ENCODE measurements around the gene RAB7B.
"Not testable (repeated sequence)": the region's sequence is repeated elsewhere in the genome, so short reads cannot be mapped to it uniquely, and the experiment has no call there.

The RAB7B gene

DNA sequence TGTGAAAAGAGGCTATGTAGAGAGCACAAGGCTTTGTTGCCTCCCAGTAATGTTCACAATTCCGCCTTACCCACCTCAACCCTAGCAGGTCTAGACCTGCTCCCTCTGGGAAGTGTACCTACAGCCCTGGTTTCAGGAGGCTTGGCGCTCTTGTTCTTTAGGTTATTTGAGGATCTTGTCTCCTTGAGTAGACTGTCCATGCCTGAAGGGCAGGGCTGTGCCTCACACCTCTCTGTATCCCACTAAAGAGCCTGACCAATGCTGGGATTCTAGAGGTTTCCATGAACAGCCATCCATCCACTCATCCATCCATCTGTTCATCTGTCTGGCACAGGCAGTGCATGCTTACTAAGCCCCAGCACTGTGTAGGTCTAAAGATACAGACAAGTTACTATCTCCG is 1.0 kb downstream of the RAB7B start:
- Histone ChIP-seq H3K79me2 (ENCODE audit: low read length) (peaks cover 8% of the 10 kb centered on the region; the same call in 1 of the 2 replicates), H3K4me2 (ENCODE audit: low read length) (peak overlapping the region; percentile 84), H3K4me1 (ENCODE audit: low read length) (peaks cover 42% of the 10 kb centered on the region), H3K27me3 (ENCODE audit: low read depth, low read length) (no peaks in the 10 kb centered on the region), H3K9ac (ENCODE audit: low read length) (peak overlapping the region; percentile 47; the same call in 1 of the 2 replicates), H3K9me3 (ENCODE audit: insufficient read depth, low read length) (no peaks in the 10 kb centered on the region), H3K36me3 (replicated peaks; ENCODE audit: low read depth, low read length) (no peaks in the 10 kb centered on the region), H3K27ac (ENCODE audit: low read length) (peak overlapping the region; percentile 54; the same call in 1 of the 2 replicates), H3K4me3 (ENCODE audit: low read length) (peak overlapping the region; percentile 49; the same call in 1 of the 2 replicates), H4K20me1 (ENCODE audit: insufficient read depth, low read length) (no peaks in the 10 kb centered on the region), H2AFZ (ENCODE audit: low read depth, low read length) (no peak overlapping the region)
- TF ChIP-seq EZH2phosphoT487 (IDR thresholded peaks at IDR 0.05; ENCODE audit: low read depth) (no peak), CTCF (IDR thresholded peaks at IDR 0.05; ENCODE audit: low read depth, low read length) (no peak)

GRCh38 chr1:206001476-206001888 is 1.7 kb downstream of the RAB7B start:
- peaks cover 2% of the 10 kb centered on the region; the same call in 1 of the 2 replicates for H3K9me3 ChIP-seq (ENCODE audit: insufficient read depth, low read length)
- H2AFZ ChIP-seq (ENCODE audit: low read depth, low read length), result no peak overlapping the region
- peaks cover 44% of the 10 kb centered on the region for H3K4me1 ChIP-seq (ENCODE audit: low read length)
- peak overlapping the region; percentile 84 for H3K4me2 ChIP-seq (ENCODE audit: low read length)
- no peaks in the 10 kb centered on the region for H3K36me3 ChIP-seq (replicated peaks; ENCODE audit: low read depth, low read length)
- H3K4me3 ChIP-seq (ENCODE audit: low read length), result peak overlapping the region; percentile 49
- no peaks in the 10 kb centered on the region for H3K27me3 ChIP-seq (ENCODE audit: low read depth, low read length)
- H4K20me1 ChIP-seq (ENCODE audit: insufficient read depth, low read length), result no peaks in the 10 kb centered on the region
- H3K27ac ChIP-seq (ENCODE audit: low read length), result peak overlapping the region; percentile 54
- TF ChIP-seq EZH2phosphoT487 (IDR thresholded peaks at IDR 0.05; ENCODE audit: low read depth) (no peak), CTCF (IDR thresholded peaks at IDR 0.05; ENCODE audit: low read depth, low read length) (peak; percentile 29)
- peak overlapping the region; percentile 47 for H3K9ac ChIP-seq (ENCODE audit: low read length)
- peaks cover 8% of the 10 kb centered on the region; the same call in 1 of the 2 replicates for H3K79me2 ChIP-seq (ENCODE audit: low read length)

DNA sequence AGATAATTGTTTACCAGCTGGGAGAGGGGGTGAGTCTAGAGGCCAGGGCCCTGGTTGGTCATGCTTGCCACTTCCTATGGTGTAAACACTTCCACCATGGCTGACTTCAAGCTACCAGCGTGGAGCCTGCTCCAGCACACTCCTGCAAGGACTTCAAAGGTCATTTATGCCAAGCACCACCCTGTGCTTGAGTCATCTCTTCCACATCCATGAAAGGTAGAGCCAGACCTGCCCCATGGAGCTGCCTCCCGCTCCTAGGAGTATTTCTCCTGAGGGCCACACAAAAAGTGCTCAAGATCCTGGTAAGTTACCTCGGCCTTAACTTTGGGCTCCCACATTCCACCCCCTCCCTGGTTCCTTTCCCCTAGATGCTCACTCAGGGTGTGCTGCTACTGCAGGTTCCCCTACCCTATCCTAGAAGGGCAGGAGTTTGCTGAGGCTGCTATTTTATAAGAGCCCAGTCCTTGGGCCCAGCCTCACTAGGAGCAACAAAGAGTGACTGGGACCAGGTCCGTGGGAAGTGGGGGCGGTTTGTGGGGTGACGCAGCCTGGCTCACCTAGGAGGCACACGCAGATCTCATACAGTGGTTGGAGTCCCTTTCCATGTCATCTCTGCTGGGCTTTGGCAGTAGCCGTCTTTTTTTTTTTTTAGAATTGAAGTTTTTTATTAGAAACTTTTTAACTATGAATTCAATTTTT is 2.4 kb downstream of the RAB7B start:
- Histone ChIP-seq H3K9me3 (ENCODE audit: insufficient read depth, low read length) (peaks cover 5% of the 10 kb centered on the region; the same call in 1 of the 2 replicates), H3K4me1 (ENCODE audit: low read length) (peaks cover 45% of the 10 kb centered on the region), H3K27ac (ENCODE audit: low read length) (no peak overlapping the region), H3K4me3 (ENCODE audit: low read length) (no peak overlapping the region), H4K20me1 (ENCODE audit: insufficient read depth, low read length) (no peaks in the 10 kb centered on the region), H2AFZ (ENCODE audit: low read depth, low read length) (no peak overlapping the region), H3K4me2 (ENCODE audit: low read length) (peak overlapping the region; percentile 84), H3K79me2 (ENCODE audit: low read length) (peaks cover 8% of the 10 kb centered on the region; the same call in 1 of the 2 replicates), H3K9ac (ENCODE audit: low read length) (0 out of 2 replicates have a peak overlapping the region, but pooled peaks have one; percentile 47), H3K36me3 (replicated peaks; ENCODE audit: low read depth, low read length) (no peaks in the 10 kb centered on the region), H3K27me3 (ENCODE audit: low read depth, low read length) (no peaks in the 10 kb centered on the region)
- no peak for TF ChIP-seq EZH2phosphoT487 (IDR thresholded peaks at IDR 0.05; ENCODE audit: low read depth)
- no peak for TF ChIP-seq CTCF (IDR thresholded peaks at IDR 0.05; ENCODE audit: low read depth, low read length)

DNA sequence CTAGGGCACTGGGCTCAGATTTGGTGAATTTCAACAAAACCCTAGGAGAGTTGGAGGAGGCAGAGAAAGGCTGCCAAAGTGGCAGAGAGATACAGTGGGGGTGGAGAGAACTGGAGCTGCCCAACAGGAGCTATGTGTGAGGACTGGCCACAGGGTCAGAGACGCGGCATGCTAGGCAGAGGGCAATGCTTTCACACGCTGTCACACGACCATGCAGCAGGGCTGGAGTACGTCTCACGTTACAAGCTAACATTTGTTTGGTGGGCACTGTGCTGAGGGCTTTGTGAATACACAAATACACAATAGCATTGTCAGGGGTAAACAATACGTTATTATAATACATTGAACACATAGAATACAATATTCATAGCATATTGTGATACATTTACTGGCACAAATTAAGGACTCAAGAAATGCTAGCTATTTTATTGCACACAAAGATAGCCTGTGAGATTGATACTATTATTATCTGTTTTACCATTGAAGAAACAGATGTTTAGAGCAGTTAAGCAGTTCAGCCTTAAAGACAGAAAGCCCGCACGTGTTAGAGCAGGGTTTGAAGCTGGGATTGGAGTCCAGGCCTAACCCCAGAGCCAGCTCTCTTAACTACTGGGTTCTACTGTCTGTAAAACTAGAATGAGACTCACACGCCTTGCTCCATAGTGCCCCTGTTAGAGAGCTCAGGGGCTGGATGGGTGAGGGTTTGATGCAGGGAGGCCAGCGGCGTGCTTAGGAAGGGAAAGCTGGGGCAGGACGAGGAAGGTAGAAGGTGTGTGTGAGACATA is 4.5 kb downstream of the RAB7B start:
- Histone ChIP-seq H3K79me2 (ENCODE audit: low read length) (0 out of 2 replicates have a peak, but pooled peaks cover 3% of the 10 kb centered on the region), H3K4me3 (ENCODE audit: low read length) (no peak overlapping the region), H3K36me3 (replicated peaks; ENCODE audit: low read depth, low read length) (no peaks in the 10 kb centered on the region), H2AFZ (ENCODE audit: low read depth, low read length) (no peak overlapping the region), H3K27ac (ENCODE audit: low read length) (no peak overlapping the region), H3K4me1 (ENCODE audit: low read length) (peaks cover 38% of the 10 kb centered on the region), H4K20me1 (ENCODE audit: insufficient read depth, low read length) (no peaks in the 10 kb centered on the region), H3K9ac (ENCODE audit: low read length) (no peak overlapping the region), H3K27me3 (ENCODE audit: low read depth, low read length) (no peaks in the 10 kb centered on the region), H3K4me2 (ENCODE audit: low read length) (no peak overlapping the region), H3K9me3 (ENCODE audit: insufficient read depth, low read length) (peaks cover 5% of the 10 kb centered on the region; the same call in 1 of the 2 replicates)
- TF ChIP-seq EZH2phosphoT487 (IDR thresholded peaks at IDR 0.05; ENCODE audit: low read depth) (no peak), CTCF (IDR thresholded peaks at IDR 0.05; ENCODE audit: low read depth, low read length) (no peak)

- peaks cover 18% of the 10 kb centered on the region for H3K4me1 ChIP-seq (ENCODE audit: low read length)
- not testable (repeated sequence) for H3K36me3 ChIP-seq (replicated peaks; ENCODE audit: low read depth, low read length); H4K20me1 ChIP-seq (ENCODE audit: insufficient read depth, low read length); H3K4me2 ChIP-seq (ENCODE audit: low read length); H3K27ac ChIP-seq (ENCODE audit: low read length); H3K9me3 ChIP-seq (ENCODE audit: insufficient read depth, low read length); H3K9ac ChIP-seq (ENCODE audit: low read length); H2AFZ ChIP-seq (ENCODE audit: low read depth, low read length); H3K79me2 ChIP-seq (ENCODE audit: low read length); H3K4me3 ChIP-seq (ENCODE audit: low read length); H3K27me3 ChIP-seq (ENCODE audit: low read depth, low read length)
Measured at GRCh38 chr1:205996641-205997040, 6.6 kb downstream of the RAB7B start.

All from OCI-LY3 (cell line).